RWPE2 (cell line): ENCODE results near the gene GAP43.

Source experiments
- ATAC-seq: fragments of 200-7000 bp; cut with Tn5 transposase; 3 replicates; pipeline ENCODE4 v1.9.1; 2021; ENCODE audit warnings: low read depth
- DNase-seq: peaks from one replicate; pipeline ENCODE4 v3.0.0-alpha.2; 2020; ENCODE audit warnings: low spot score
- H3K27ac ChIP-seq: fragments of 450-650 bp; 2 replicates; pipeline ENCODE4 v1.5.1; 2017; ENCODE audit warnings: mild to moderate bottlenecking; ENCODE audit not compliant: poor library complexity, severe bottlenecking
- H3K27me3 ChIP-seq: fragments of 250-450 bp; sonication (Bioruptor Pico); 2 replicates; pipeline ENCODE4 v1.5.1; 2021; ENCODE audit warnings: mild to moderate bottlenecking, moderate library complexity; ENCODE audit not compliant: insufficient read depth, poor library complexity, severe bottlenecking
- H3K36me3 ChIP-seq: fragments of 250-450 bp; sonication (Bioruptor Pico); 2 replicates; pipeline ENCODE4 v1.5.1; 2020; ENCODE audit warnings: low read depth, mild to moderate bottlenecking, moderate library complexity
- H3K4me1 ChIP-seq: fragments of 250-450 bp; sonication (Bioruptor Pico); 2 replicates; pipeline ENCODE4 v1.5.1; 2021; ENCODE audit warnings: mild to moderate bottlenecking, moderate library complexity; ENCODE audit not compliant: insufficient read depth, poor library complexity, severe bottlenecking
- H3K4me3 ChIP-seq: fragments of 250-450 bp; sonication (Bioruptor Pico); 2 replicates; pipeline ENCODE4 v1.5.1; 2021; ENCODE audit warnings: mild to moderate bottlenecking, moderate library complexity; ENCODE audit not compliant: severe bottlenecking
- H3K9me3 ChIP-seq: fragments of 250-450 bp; sonication (Bioruptor Pico); 2 replicates; pipeline ENCODE4 v1.5.1; 2021; ENCODE audit warnings: mild to moderate bottlenecking, moderate library complexity; ENCODE audit not compliant: severe bottlenecking
- CTCF ChIP-seq: fragments of 450-650 bp; IDR thresholded peaks from one replicate; pipeline ENCODE4 v1.5.1; 2017; ENCODE audit warnings: mild to moderate bottlenecking, moderate library complexity; ENCODE audit not compliant: poor library complexity, severe bottlenecking

The GAP43 gene

GRCh38 chr3:115768661-115769060 lies 145.4 kb downstream of the GAP43 start:
- no peak overlapping the region for H3K4me3 ChIP-seq
- H3K9me3 ChIP-seq, result no peaks in the 10 kb centered on the region
- H3K4me1 ChIP-seq, result no peaks in the 10 kb centered on the region
- ATAC-seq (no peak), DNase-seq (no peak)
- H3K27me3 ChIP-seq, result no peaks in the 10 kb centered on the region
- no peak for TF ChIP-seq CTCF
- H3K27ac ChIP-seq, result no peak overlapping the region
- H3K36me3 ChIP-seq, result no peaks in the 10 kb centered on the region
